Brain microvascular endothelial cell (primary cell): ENCODE data around the gene SNCA.

Source experiments
- DNase-seq: peaks from one replicate; pipeline ENCODE4 v3.0.0-alpha.2; 2020
- H3K27ac ChIP-seq: fragments of 250-450 bp; sonication (Bioruptor Pico); 2 replicates; pipeline ENCODE4 v1.5.1; 2020; ENCODE audit warnings: mild to moderate bottlenecking, moderate library complexity
- H3K27me3 ChIP-seq: fragments of 250-450 bp; sonication (Bioruptor Pico); replicated peaks from 2 replicates; pipeline ENCODE4 v1.5.1; 2020; ENCODE audit warnings: mild to moderate bottlenecking
- H3K36me3 ChIP-seq: fragments of 250-450 bp; sonication (Bioruptor Pico); replicated peaks from 2 replicates; pipeline ENCODE4 v1.5.1; 2020; ENCODE audit warnings: mild to moderate bottlenecking
- H3K4me3 ChIP-seq: 2 replicates; pipeline ENCODE4 v1.5.1; 2011; ENCODE audit warnings: low read depth, mild to moderate bottlenecking, control low read depth, low read length, moderate library complexity
- CTCF ChIP-seq: IDR thresholded peaks from 2 replicates; pipeline ENCODE4 v1.5.1; 2011; ENCODE audit warnings: low read depth, mild to moderate bottlenecking, moderate library complexity, low read length, control low read depth, inconsistent platforms; ENCODE audit errors: missing control alignments
- in situ Hi-C: cut with HindIII; loops from 2 replicates; pipeline ENCODE4 v1.10.0; 2017; ENCODE audit warnings: low sequenced_read_pairs, low pct_ligation_motif_present

Gene SNCA

DNA sequence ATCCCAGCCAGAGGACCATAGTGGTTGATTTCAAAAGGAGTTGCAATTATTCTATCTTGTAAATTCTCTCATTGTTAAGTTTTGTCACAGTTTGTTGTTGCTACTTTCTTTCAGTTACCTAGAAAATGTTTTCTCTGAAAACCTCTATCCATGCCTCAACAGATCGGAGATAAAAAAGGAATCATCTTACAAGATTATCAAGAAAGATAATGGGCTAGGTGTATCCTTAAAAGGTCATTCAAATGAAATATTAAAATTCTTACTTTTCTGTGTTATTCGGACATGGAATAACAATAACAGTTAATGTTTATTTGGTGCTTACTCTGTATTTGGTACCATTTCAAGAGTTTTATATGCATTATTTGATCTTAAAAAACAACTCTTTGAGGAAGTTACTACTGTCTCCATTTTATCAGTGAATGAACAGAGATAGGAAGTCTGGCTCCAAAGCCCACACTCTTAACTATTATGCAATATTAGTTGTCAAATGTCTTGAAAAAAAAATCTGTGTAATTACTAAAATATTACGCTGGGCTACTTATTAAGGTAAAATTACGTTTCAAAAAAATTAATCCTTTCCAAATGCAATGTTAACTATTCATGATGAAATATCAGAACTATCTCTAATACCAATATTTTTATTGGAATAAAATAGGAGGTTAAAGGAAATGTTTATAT is 97.5 kb downstream of the SNCA start:
- H3K27ac ChIP-seq, result no peak overlapping the region
- DNase-seq, result no peak
- in situ Hi-C loops, result no loop called here
- H3K4me3 ChIP-seq, result no peak overlapping the region
- H3K36me3 ChIP-seq, result no peaks in the 10 kb centered on the region
- no peak for TF ChIP-seq CTCF
- no peaks in the 10 kb centered on the region for H3K27me3 ChIP-seq

DNA sequence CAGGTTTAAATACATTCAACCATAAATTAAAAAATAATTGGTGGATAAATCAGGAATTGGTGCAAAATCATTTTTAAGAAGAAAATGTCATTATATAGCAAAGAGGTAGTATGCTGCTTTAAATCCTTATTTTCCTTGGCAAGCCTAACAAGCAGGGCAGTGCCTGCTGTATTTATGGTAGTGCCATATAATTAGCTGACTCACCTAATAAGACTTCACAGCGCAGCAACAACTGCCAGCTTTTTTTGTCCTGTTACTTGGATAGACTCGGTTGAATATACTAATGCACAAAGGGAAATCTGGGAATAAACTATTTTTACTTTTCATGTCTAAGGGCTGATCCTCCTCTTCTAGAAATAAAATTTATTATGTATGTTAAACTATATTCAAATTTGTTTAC is 99.1 kb downstream of the SNCA start:
- in situ Hi-C loops, result no loop called here
- no peak overlapping the region for H3K4me3 ChIP-seq
- no peaks in the 10 kb centered on the region for H3K27me3 ChIP-seq
- TF ChIP-seq CTCF, result no peak
- no peaks in the 10 kb centered on the region for H3K36me3 ChIP-seq
- no peak overlapping the region for H3K27ac ChIP-seq
- DNase-seq, result no peak

DNA sequence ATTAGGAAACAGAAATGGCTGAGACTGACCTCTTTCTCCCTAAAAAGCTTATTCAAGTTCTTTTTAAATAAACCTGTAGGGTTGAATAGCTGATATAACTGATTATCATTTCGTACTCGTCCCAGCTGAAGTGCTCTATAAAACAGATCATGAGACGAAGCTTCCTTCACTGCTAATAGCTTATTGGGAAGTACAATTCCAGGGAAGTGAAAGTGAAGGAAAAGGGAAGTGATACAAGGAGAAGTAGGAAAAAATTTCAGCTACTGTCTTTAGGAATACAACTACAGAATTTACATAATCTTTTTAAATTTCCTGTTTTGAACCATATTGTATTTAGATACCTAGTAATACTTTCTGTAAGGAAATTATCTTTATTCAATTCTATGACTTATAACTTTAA is 103.0 kb downstream of the SNCA start:
- DNase-seq, result no peak
- Histone ChIP-seq H3K36me3 (no peaks in the 10 kb centered on the region), H3K27ac (no peak overlapping the region), H3K4me3 (no peak overlapping the region), H3K27me3 (no peaks in the 10 kb centered on the region)
- in situ Hi-C loops, result no loop called here
- TF ChIP-seq CTCF, result no peak

DNA sequence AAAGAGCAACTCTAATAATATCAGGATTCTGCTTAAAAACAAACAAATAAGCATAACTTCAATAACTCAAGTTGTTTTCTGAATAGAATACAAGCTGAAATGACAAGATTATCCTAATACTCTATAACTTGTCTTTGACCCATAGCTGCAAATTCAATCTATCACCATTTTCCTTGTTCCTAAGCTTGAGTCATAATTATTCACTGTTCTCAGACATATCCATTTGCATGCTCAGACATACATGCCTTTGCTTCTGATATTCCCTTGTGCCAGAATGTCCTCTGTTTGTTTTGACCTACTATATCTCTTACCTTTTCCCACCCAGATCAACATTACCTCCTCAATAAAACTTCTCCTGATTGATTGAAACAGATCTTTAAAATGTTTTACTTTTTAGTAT is 109.7 kb downstream of the SNCA start:
- no peak for TF ChIP-seq CTCF
- DNase-seq, result no peak
- Histone ChIP-seq H3K27me3 (no peaks in the 10 kb centered on the region), H3K36me3 (no peaks in the 10 kb centered on the region), H3K27ac (no peak overlapping the region), H3K4me3 (no peak overlapping the region)
- in situ Hi-C loops, result no loop called here

GRCh38 chr4:89725268-89725667 is 111.7 kb downstream of the SNCA start:
- H3K4me3 ChIP-seq, result no peak overlapping the region
- in situ Hi-C loops, result no loop called here
- H3K36me3 ChIP-seq, result no peaks in the 10 kb centered on the region
- no peak for TF ChIP-seq CTCF
- peak overlapping the region; percentile 50 for H3K27ac ChIP-seq
- DNase-seq, result no peak
- no peaks in the 10 kb centered on the region for H3K27me3 ChIP-seq

- Histone ChIP-seq H3K4me3 (no peak overlapping the region), H3K27ac (peak overlapping the region; percentile 50), H3K27me3 (no peaks in the 10 kb centered on the region), H3K36me3 (no peaks in the 10 kb centered on the region)
- in situ Hi-C loops, result no loop called here
- no peak for TF ChIP-seq CTCF
- DNase-seq, result peak; percentile 63
Observed at GRCh38 chr4:89724716-89725115, 112.2 kb downstream of the SNCA start.
